C4-2B (cell line): ENCODE results near the gene ICAM4.

Experiments used
- CTCF ChIP-seq: fragments of 450-650 bp; conservative IDR thresholded peaks from 2 replicates; pipeline ENCODE4 v1.5.1; 2017; ENCODE audit warnings: mild to moderate bottlenecking
- ZFX ChIP-seq: fragments of 450-650 bp; IDR thresholded peaks from 2 replicates; pipeline ENCODE4 v1.6.1; 2017

- TF ChIP-seq CTCF = no peak
- TF ChIP-seq ZFX = no peak
These were observed 22.7 kb downstream of the ICAM4 start, which contains the start of gene ZGLP1 for GRCh38 chr19:10309423-10309822.
